Activated CD4-positive, alpha-beta memory T cell treated with anti-CD3 and anti-CD28 coated beads for 36 hours (primary cell): ENCODE measurements around the gene GALNT9. TPM values are rescaled to one million over a fixed set of nuclear protein-coding genes. Genes with fewer than 3 reads are reported as not detected.

Experiments
- total RNA-seq, 2 experiments: library from RNA; stranded (reverse); gene quantifications; one replicate each; pipeline ENCODE4 v1.2.3, GENCODE V29; 2021

The GALNT9 gene
- total RNA-seq, 2 experiments from 2014 or later = 0.12 to 0.29 TPM

Other genes with a start within 250 kb of the GALNT9 start
- gene DDX51, start 185.3 kb downstream of the GALNT9 start, total RNA-seq = 10 to 100 TPM; 18.3 to 21.3 TPM
- gene NOC4L, start 185.1 kb downstream of the GALNT9 start, total RNA-seq = 10 to 100 TPM; 29.8 to 30.5 TPM
- gene FBRSL1, start 160.6 kb upstream of the GALNT9 start, total RNA-seq = 10 to 100 TPM; 38.8 to 41.7 TPM